SH-SY5Y (cell line): ENCODE measurements around the gene PAPSS2.

Source experiments
- GATA2 ChIP-seq: IDR thresholded peaks from 2 replicates; pipeline ENCODE4 v1.6.1; 2011; ENCODE audit warnings: mild to moderate bottlenecking, low read depth, low read length
- GATA3 ChIP-seq: IDR thresholded peaks from 2 replicates; pipeline ENCODE4 v1.6.1; 2011; ENCODE audit warnings: low read depth, mild to moderate bottlenecking, low read length, moderate library complexity

DNA sequence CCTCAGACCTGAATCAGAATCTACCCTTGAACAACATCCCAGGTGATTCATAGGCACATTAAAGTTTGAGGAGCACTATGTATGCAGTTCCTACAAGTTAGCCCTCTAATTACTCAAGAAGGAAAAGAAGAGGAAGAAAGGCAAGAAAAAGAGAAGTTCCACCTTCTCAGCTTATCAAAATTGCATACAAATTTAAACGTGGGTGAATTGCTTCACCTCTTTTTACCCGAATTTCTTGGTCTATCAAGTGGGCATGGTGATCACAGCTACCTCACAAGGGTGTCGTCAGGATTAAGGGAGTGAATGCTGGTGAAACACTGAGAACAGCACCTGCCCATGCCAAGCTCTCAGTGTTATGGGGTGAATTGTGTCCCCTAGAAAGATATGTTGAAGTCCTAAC lies 43.8 kb upstream of the PAPSS2 start:
- TF ChIP-seq GATA2, result no peak
- TF ChIP-seq GATA3, result no peak
